HG03354 (cell line): ENCODE measurements around the gene INPP5D.
A peak's percentile ranks its signal among the peaks of the same experiment; 100 is the strongest.

Experiments
- ATAC-seq: cut with Tn5 transposase; IDR thresholded peaks from one replicate; pipeline ENCODE4 v1.9.1; 2021; ENCODE audit warnings: mild to moderate bottlenecking; ENCODE audit not compliant: unreplicated experiment, poor library complexity, severe bottlenecking

Gene INPP5D

DNA sequence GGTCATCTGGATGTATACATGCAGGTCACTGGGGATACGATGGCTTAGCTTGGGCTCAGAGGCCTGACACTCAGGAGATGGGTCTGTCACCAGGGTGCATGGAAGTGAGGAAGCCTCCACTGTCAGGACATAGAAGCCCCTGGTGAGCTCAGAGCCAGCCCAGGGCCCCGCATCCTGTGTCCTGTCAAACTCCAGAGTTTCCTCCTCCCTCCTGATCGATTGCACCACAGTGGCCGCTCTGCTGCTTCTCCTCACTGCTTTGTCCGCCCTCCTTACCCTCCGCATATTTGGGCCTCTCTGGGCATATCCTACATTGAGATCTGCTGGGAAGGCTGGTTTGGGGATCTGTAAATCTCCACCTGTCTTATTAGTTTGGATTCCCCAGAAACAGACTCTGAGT, 153.8 kb downstream of the INPP5D start:
- ATAC-seq: no peak

- no peak for ATAC-seq
Measured at GRCh38 chr2:233217892-233218377, 157.8 kb downstream of the INPP5D start.

GRCh38 chr2:233218836-233219235, 158.7 kb downstream of the INPP5D start:
- no peak for ATAC-seq

DNA sequence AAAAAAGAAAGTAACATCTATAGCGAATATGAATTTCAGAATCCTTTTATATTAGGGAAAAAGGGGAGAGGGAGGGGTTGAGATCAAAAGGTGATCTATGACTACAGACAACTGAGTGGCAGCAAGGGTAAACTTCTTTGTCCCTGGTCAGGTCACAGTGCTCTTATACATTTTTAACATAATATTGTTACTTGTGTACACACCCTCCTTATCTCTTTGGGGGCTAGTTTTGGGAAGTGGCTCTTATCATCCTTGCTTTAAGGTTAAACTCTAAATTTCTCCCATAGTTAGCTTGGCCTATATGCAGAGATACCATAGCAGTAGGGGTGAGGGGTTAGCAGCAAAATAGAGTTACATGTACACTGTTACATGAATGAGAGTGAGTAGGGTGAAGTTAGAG, 159.7 kb downstream of the INPP5D start:
- no peak for ATAC-seq

DNA sequence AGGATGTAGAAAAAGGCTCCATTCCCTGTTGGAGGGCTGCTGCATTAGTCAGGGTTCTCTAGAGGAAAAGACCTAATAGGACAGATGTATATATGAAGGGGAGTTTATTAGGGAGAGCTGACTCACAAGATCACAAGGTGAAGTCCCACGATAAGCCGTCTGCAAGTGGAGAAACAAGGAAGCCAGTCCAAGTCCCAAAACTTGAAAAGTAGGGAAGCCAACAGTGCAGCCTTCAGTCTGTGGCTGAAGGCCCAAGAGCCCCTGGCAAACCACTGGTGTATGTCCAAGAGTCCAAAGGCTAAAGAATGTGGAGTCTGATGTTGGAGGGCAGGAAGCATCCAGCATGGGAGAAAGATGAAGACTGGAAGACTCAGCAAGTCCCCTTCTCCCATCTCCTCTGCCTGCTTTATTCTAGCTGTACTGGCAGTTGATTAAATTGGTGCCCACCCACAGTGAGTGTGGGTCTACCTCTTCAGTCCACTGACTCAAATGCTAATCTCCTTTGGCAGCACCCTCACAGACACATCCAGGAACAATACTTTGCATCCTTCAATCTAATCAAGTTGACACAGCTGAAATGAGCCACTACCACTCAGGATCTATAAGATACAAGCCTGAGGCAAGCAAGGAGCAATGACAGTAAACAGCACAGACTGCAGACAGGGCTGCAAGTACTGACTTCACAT, 161.4 kb downstream of the INPP5D start:
- no peak for ATAC-seq

- peak; percentile 92 for ATAC-seq
Measured at GRCh38 chr2:233223059-233223894, 163.1 kb downstream of the INPP5D start.

DNA sequence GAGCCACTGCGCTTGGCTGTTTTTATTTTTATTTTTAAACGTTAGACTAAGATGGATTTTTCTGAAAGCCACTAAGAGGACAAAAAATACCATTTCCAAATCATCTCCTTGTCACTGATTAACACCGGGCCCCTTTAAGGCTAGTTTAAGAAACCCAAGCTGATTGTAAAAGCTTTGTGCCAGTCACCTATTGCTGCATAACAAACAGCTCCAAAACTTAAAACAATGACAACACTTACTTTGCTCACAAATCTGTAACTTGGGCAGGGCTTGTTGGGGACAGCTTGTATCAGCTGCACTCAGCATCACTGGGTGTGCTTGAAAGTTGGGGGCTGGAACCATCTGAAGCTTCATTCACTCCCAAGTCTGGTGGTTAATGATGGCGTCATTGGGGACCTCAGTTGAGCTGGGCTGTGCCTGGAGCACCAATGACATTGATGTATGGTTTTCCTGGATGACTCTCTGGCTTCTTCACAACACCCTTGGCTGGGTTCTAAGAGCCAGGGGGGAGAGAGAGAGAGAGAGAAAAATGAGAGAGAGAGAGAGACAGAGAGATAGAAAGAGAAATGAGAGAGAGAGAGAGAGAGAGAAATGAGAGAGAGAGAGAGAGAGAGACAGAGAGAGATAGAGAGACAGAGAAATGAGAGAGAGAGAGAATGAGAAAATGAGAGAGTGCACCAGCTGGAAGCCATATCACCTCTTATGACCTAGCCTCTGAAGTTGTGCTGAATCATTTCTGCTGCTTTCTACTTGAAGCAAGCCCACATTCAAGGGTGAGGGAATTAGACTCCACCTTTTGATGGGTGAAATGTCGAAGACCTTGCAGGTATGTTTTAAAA, 165.3 kb downstream of the INPP5D start:
- ATAC-seq: no peak

- no peak for ATAC-seq
Measured at GRCh38 chr2:233226511-233227031, 166.4 kb downstream of the INPP5D start.

GRCh38 chr2:233227346-233227978, 167.3 kb downstream of the INPP5D start:
- ATAC-seq: no peak

GRCh38 chr2:233228376-233228775, 168.2 kb downstream of the INPP5D start:
- no peak for ATAC-seq

DNA sequence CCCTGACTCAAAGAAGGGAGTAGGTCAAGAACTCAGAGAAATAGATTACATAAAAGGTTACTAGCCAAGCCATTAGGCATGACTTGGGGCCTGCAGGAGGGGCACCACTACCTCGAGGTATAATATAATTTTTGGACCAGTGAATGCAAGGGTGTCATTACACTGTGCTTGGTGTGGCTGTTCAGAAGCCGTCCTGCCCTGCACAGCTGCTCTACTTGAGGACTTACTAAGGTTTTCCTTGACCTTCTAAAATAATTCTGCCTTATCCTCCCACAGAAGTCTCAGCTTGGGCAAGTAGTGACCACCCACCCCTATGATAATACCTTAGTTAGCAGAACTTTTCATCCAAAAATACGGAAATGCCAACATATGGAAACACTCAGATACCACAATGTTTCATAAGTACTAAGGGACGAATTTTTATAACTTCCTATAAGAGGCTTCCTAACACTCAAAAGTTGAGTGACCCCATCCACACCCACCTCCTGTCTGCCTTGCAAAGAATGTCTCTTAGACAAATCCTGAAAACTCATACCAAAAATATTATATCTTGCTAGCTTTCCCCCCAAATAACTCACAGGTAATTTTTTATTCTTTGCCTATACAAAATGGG, 173.6 kb downstream of the INPP5D start:
- ATAC-seq: no peak

- no peak for ATAC-seq
Measured at GRCh38 chr2:233234264-233234663, 174.1 kb downstream of the INPP5D start.

GRCh38 chr2:233234996-233235395, 174.9 kb downstream of the INPP5D start:
- no peak for ATAC-seq

GRCh38 chr2:233235977-233236376, 175.8 kb downstream of the INPP5D start:
- ATAC-seq: no peak

DNA sequence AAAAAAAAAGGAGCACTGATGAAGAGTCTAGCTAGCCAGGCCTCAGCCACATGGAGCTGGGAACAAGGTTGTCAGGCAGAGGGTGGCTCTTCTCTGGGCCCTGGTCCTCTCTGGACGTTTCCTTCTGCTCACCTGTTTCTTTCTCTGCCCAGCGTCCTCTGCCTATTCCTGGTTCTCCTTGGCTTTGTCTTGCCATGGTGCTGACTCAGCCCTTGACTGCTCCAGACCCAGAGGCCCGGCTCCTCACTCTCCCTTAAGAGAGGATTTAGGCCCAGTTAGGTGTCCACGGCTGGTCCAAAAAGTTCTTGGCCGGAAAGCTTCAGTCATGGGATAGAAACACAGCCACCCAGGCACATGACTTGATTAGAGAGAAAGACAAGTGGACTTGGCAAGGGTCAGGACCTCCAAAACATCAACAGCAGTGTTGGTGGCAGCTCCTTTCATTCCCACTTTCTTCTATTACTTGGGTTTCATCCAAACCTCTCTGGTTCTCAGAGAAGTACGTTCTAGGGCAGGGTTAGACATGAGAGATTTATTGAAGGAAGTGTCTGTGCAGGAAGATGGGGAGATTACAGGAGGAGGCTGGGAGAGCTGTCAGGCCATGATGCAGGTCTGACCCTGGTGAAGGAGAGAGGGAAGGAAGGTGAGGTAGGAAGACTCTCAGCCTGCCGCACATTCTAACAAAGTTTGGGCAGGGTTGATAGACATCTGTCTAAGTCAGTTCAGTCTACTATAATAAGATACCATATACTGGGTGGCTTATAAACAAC, 176.9 kb downstream of the INPP5D start:
- ATAC-seq: no peak

DNA sequence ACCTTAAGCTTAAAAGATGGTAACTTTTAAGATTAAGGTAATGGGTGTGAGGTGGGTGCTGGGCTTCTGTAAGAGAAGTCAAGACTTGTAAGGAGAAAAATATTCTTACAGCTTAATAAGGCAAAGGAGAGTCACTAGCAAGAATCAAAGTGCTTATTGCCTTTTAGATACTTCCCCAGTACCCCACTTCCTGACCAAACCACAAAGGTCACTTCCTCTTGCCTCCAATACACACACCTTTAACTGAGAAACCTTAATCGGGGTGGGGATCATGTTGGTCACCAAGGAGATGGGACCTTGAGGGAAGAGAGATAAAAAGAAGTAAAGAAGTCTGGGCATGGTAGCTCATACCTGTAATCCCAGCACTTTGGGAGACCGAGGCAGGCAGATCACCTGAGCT, 180.8 kb downstream of the INPP5D start:
- ATAC-seq: peak; percentile 63

DNA sequence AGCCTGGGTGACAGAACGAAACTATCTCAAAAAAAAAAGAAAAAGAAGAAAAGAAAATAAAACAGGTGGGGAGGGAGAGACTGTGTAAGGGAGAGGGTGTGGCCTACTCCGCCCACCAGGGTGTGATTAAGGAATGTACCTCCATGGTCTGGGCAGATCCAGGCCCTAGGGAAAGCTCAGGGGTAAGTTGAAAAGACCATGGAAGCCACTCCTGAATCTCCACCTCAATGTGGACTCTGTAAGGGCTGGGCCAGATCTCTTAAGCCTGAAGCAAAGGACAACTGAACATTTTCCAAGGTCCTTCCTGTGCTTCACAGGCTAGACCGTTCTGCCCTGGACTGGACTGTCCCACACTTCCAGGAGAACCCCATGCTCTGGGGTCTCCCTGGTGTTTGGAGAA, 181.7 kb downstream of the INPP5D start:
- ATAC-seq: no peak

- ATAC-seq: no peak
Measured at GRCh38 chr2:233242231-233242927, 182.2 kb downstream of the INPP5D start.
